GM12872 (cell line): ENCODE data around the gene UBE2O.

ENCODE experiments used
- TF ChIP-seq, protein P1 (sequence below): IDR thresholded peaks from 3 replicates; pipeline ENCODE4 v1.5.1; 2011; ENCODE audit warnings: low read depth, mild to moderate bottlenecking, low read length, moderate library complexity; ENCODE audit not compliant: insufficient read depth

Gene UBE2O

DNA sequence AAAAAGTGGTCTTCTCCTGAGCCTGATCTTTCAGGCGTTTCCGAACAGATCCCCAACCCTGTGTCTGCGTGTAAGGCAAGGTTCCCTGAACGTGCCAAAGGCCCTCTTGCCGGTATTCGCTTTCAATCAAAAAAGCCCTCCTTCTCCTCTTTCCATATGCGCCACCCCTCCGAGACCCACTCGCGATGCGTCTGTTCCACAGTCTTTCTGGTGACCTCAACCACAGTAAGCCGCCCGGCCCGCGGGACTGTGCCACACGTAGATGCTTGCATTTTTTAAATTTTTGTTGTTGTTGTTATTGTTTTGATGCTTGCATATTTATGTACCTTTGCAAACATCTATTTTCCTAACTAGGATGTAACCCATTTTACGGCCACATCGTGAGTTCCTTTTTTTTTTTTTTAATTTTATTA is 98.6 kb downstream of the UBE2O start:
- TF ChIP-seq, protein P1, sequence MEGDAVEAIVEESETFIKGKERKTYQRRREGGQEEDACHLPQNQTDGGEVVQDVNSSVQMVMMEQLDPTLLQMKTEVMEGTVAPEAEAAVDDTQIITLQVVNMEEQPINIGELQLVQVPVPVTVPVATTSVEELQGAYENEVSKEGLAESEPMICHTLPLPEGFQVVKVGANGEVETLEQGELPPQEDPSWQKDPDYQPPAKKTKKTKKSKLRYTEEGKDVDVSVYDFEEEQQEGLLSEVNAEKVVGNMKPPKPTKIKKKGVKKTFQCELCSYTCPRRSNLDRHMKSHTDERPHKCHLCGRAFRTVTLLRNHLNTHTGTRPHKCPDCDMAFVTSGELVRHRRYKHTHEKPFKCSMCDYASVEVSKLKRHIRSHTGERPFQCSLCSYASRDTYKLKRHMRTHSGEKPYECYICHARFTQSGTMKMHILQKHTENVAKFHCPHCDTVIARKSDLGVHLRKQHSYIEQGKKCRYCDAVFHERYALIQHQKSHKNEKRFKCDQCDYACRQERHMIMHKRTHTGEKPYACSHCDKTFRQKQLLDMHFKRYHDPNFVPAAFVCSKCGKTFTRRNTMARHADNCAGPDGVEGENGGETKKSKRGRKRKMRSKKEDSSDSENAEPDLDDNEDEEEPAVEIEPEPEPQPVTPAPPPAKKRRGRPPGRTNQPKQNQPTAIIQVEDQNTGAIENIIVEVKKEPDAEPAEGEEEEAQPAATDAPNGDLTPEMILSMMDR = no peak

DNA sequence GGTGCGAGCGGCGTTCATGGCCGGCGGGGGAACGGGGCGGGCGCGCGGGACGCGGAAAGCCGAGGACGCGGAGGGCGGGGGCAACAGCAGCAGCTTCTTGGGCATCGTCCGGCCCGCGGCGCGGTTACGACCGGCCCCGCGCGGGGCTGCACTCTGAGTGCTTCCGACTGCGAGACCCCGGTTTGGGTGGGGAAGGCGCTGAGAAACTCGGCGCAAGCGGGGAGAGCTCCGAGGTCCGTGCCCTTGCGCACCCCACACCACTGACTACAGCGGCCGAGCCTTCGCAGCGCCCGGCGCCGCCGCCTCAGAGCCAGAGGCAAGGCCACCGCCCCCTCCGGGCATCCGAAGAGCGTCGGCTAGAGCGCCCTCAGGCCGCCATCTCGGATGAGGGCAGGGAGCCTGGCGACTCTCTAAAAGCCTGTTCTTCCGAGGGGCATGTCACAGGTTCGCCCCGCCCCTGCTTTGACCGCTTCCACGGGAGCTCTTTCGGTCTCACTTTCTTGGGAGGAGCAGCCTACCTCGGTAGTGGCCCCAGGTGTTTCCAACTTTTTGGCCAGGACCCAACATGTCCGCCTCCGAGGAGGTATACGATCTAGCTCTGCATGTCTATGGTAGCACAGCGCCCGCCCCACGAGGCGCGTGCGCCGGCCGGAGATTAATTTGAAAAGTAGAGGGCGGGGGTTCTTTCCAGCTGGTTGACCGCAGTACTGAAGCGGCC is 99.2 kb downstream of the UBE2O start, which contains the start of gene PRPSAP1:
PRPSAP1 (minus strand) TSS at position 318 of the 718 bp plus-strand sequence; CDS start at position 105, 213 bp downstream.
- TF ChIP-seq, protein P1 = 0 out of 3 replicates have a peak, but pooled peaks have one; percentile 9

DNA sequence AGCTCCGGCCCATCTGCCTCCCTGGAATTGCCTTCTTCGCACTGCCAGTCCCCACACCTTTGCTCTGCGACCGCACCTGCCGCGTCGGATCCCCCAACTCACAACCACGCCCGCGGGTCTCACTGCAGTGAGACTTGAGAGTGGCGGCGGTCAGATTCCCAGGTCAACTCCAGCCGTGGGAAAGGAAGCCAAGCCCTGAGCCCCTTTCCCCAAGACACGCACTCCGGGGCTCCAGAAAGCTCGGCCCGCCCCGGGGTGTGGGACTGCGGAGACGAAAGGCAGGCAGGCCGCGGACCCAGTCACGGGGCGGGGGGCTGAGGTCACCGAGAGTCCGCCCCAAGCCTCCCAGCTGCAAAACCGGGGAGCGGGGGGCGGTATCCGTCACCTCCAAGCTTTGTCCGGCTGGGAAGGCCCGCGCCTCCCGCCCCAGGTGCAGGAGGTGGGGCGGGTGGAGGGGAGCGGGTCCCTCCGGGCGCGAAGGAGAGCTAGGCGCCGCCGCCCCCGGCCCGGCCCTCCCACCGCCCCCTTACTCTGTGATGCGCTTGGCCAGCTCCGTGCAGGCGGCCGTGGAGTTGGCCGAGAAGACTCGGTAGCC is 99.9 kb downstream of the UBE2O start:
- TF ChIP-seq, protein P1 = no peak

DNA sequence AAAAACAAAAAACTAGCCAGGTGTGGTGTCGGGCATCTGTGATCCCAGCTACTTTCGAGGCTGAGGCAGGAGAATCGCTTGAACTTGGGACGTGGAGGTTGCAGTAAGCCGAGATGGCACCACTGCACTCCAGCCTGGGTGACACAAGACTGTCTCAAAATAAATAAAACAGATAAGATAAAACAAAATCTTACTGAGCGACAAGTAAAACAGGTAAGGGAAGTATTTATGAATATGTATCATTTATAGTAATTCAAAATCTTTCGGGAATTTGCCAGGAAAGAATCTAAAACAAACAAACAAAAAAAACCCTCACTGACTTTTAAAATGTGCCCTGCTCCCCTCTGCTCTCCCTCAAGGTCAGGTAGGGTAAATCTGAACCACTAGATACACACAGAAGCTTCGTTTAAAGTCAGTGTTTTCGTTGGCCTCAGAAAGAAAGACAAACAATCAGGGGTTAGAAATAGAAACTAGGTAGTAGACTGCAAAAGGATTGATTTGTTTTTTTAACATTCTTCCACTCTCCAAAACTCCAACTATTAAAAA is 101.4 kb downstream of the UBE2O start:
- TF ChIP-seq, protein P1 = no peak

DNA sequence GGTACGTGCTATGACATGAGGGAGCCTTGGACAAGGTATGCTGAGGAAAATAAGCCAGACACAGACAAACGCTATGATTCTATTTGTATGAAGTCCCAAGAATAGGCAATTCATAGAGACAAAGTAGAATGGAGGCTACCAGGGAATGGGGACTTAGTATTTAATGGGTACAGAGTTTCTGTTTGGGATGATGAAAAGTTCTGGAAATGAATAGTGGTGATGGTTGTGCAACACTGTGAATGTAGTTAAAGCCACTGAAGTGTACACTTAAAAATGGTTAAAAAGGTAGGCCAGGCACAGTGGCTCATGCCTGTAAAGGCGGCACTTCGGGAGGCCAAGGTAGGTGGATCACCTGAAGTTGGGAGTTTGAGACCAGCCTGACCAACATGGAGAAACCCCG is 102.5 kb downstream of the UBE2O start:
- TF ChIP-seq, protein P1 = no peak

DNA sequence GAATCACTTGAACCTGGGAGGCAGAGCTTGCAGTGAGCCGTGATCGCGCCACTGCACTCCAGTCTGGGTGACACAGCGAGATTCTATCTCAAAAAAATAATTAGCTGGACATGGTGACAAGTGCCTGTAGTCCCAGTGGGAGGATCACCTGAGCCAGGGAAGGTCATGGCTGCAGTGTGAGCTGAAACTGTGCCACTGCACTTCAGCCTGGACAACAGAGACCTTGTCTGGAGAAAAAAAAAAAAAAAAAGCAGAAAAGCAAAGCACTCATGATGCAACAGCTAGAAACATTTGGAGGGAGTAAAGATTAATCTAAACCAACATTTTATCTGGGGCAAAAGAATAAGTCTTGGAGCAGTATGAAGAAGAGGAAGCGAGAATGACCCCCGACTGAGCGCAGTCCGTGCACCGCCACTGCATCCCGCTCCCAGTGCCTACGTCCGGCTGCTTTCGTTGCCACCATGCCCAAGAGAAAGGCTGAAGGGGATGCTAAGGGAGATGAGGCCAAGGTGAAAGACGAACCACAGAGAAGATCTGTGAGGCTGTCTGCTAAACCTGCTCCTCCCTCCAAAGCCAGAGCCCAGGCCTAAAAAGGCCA is 107.5 kb downstream of the UBE2O start:
- TF ChIP-seq, protein P1 = no peak

DNA sequence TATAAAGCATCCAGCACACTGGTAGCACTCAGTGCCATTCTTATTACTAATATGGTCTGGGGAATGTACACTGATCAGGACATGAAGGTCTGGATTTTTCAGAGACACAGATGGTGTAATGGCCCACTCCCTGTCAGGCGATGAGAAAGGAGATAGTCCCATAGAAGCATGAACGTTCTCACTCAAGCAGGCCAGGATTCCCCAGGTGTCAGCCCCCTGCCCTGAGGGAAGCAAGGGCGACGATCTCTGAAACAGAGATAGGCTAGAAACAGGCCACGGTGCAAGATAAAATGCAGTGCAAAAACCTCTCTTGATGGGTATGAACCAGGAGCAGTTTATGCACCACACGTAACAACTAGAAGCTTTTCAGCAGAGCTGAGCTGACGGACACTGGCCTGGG is 109.8 kb downstream of the UBE2O start:
- TF ChIP-seq, protein P1 = no peak
